Ovary (tissue), 9 donors: Measurements from ENCODE around the gene SPCS3. TPM values are rescaled to one million over a fixed set of nuclear protein-coding genes. Genes with fewer than 3 reads are reported as not detected.

ENCODE experiments used
- DNase-seq, 5 donors: peaks; one replicate each; pipeline ENCODE4 v3.0.0-alpha.2; 2019 to 2020
- H3K27ac ChIP-seq, 2 donors: fragments of 200-600 bp; one replicate each; pipeline versions ENCODE4 v1.5.1 to v1.8.0; 2019 to 2022
- H3K27me3 ChIP-seq: fragments of 200-600 bp; one replicate; pipeline ENCODE4 v1.8.0; 2022
- H3K36me3 ChIP-seq: fragments of 200-600 bp; sonication (generic); one replicate; pipeline ENCODE4 v1.5.1; 2019
- H3K4me1 ChIP-seq: one replicate; pipeline ENCODE4 v1.8.1; 2013; ENCODE audit warnings: mild to moderate bottlenecking, moderate library complexity; ENCODE audit not compliant: insufficient read depth
- H3K4me3 ChIP-seq: fragments of 200-600 bp; sonication (generic); one replicate; pipeline ENCODE4 v1.5.1; 2017
- H3K9me3 ChIP-seq, 2 donors: fragments of 200-600 bp in 1 of 2; sonication (generic) in 1 of 2; one replicate each; pipeline versions ENCODE4 v1.5.1 to v1.8.1; 2013 to 2019; ENCODE audit warnings: mild to moderate bottlenecking in 1 of 2, moderate library complexity in 1 of 2
- EP300 ChIP-seq: sonication (generic); formaldehyde crosslinking; IDR thresholded peaks from one replicate; pipeline ENCODE4 v1.6.1; 2017; ENCODE audit warnings: antibody characterized with exemption
- POLR2A ChIP-seq: fragments of 450-650 bp; IDR thresholded peaks from one replicate; pipeline ENCODE4 v1.6.1; 2017; ENCODE audit warnings: antibody characterized with exemption, mild to moderate bottlenecking, moderate library complexity
- WGBS, 3 donors: extraction: QIAGEN DNeasy Blood & Tissue Kit in 1 of 3; methylation state at CpG; one replicate each; pipeline versions ENCODE4 v1.1.5 to v1.1.7; 2013 to 2017; 5-methylcytosine and 5-hydroxymethylcytosine counted together
- intact Hi-C, 4 donors: fragments of 100-400 bp; cut with DNase I; formaldehyde crosslinking; loops; one replicate each; pipeline versions ENCODE4 v1.11.0 to v1.15.1; 2022 to 2023
- polyA plus RNA-seq, 2 donors: library from polyadenylated mRNA; stranded (reverse); fragments of 200-250 nt in 1 of 2; fragments of 350-450 nt in 1 of 2; fragmentation: Illumina TruSeq in 1 of 2; extraction: RNeasy Lipid Tissue Mini Kit (QIAGEN cat#74804) in 1 of 2; gene quantifications; one replicate each; pipeline ENCODE4 v1.2.3, GENCODE V29; 2013 to 2014
- total RNA-seq, 7 donors: library from RNA; depleted of rRNA in 2 of 7; stranded (reverse); fragments of >200 nt in 2 of 7; fragmentation: NEBNext Ultra II Directional in 3 of 7; extraction: Animal tissue kit (Norgen Biotek cat#: 25700) in 3 of 7; gene quantifications; one replicate each; pipeline versions ENCODE4 v1.1.0 to v1.2.4, GENCODE V29; 2016 to 2023
- TF ChIP-seq, protein P1 (sequence below), 3 donors: fragments of 450-650 bp in 2 of 3; fragments of 200-600 bp in 1 of 3; IDR thresholded peaks; one replicate each; pipeline versions ENCODE4 v1.5.1 to v1.8.0; 2016 to 2022; ENCODE audit warnings: antibody characterized with exemption in 3 of 3, mild to moderate bottlenecking in 1 of 3
- donor health status: DM: no; HTN: no; CAD: no; lungs with moderate emphysema.
- donor health status: DM: no; HTN: no; CAD: no.
- donor health status: Bipolar disorder and iron deficiency.
- donor health status: DM: yes; HTN: yes; CAD: no.
- donor health status: DM: no; HTN: no; CAD: no.
- donor health status: DM: yes; HTN: yes; CAD: no.

The SPCS3 gene
- total and polyA plus RNA-seq, 9 donors = 18.5 to 89.3 (median 57.4) TPM

DNA sequence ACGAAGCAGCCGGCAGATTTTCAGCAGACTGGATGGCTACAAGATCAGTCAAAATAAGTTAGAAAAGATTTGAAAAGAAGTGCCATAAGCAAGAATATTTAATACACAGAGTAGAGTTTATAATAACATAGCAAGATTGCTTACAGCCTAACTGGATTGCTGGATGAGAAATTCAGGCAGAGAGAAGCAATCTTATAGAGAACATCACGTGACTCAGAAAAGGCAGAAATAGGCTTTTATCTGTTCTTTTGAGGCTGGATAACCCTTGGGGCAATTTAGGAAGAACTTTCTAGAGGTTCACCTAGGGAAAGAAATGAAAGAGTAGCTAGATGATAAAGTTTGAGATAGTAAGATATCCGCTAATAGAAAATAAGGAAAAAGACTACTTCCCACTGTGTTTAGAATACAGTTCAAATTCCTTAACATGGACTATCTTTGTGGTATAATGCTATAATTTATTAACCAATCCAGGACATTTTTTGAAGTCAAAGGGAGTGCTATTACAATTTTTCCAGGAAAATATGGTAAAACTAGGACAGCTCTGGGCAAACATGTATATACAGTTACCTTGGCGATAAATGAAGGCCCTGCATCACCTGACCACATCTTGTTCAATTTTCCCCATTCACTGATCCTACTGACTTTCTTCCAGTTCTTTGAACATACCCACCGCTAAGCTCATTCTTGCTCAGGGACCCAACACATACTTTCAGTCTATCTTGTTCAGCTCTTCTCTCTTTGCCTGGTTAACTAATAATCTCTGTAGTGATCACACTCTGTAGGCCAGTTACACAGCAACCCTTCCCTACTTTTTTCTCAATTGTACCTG, 12.7 kb upstream of the SPCS3 start:
- Histone ChIP-seq H3K4me3 (no peak overlapping the region), H3K27ac (no peak overlapping the region), H3K4me1 (no peaks in the 10 kb centered on the region), H3K9me3 (no peaks in the 10 kb centered on the region), H3K27me3 (no peaks in the 10 kb centered on the region), H3K36me3 (no peaks in the 10 kb centered on the region)
- TF ChIP-seq, protein P1, sequence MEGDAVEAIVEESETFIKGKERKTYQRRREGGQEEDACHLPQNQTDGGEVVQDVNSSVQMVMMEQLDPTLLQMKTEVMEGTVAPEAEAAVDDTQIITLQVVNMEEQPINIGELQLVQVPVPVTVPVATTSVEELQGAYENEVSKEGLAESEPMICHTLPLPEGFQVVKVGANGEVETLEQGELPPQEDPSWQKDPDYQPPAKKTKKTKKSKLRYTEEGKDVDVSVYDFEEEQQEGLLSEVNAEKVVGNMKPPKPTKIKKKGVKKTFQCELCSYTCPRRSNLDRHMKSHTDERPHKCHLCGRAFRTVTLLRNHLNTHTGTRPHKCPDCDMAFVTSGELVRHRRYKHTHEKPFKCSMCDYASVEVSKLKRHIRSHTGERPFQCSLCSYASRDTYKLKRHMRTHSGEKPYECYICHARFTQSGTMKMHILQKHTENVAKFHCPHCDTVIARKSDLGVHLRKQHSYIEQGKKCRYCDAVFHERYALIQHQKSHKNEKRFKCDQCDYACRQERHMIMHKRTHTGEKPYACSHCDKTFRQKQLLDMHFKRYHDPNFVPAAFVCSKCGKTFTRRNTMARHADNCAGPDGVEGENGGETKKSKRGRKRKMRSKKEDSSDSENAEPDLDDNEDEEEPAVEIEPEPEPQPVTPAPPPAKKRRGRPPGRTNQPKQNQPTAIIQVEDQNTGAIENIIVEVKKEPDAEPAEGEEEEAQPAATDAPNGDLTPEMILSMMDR (IDR thresholded peaks at IDR 0.05) = no peak
- no peak for TF ChIP-seq EP300
- TF ChIP-seq POLR2A = no peak
- 44 to 60% (median 53%) methylated on average over 6 of the region's 6 CpGs for WGBS, 3 donors
- DNase-seq = no peak
- intact Hi-C loops = no loop called here

- H3K36me3 ChIP-seq = no peaks in the 10 kb centered on the region
- no peaks in the 10 kb centered on the region for H3K27me3 ChIP-seq
- intact Hi-C loops = no loop called here
- TF ChIP-seq POLR2A (no peak), EP300 (no peak)
- TF ChIP-seq, protein P1 (IDR thresholded peaks at IDR 0.05) = no peak
- H3K4me3 ChIP-seq = no peak overlapping the region
- DNase-seq = no peak
- WGBS, 3 donors = 78 to 86% (median 85%) methylated on average over 6 of the region's 6 CpGs
- no peak overlapping the region for H3K27ac ChIP-seq
- no peaks in the 10 kb centered on the region for H3K4me1 ChIP-seq
- no peaks in the 10 kb centered on the region for H3K9me3 ChIP-seq
These were observed 12.2 kb upstream of the SPCS3 start for GRCh38 chr4:176307666-176307930.

GRCh38 chr4:176308441-176308840, 11.3 kb upstream of the SPCS3 start:
- no peak for DNase-seq
- Histone ChIP-seq H3K27me3 (no peaks in the 10 kb centered on the region), H3K9me3 (no peaks in the 10 kb centered on the region), H3K36me3 (no peaks in the 10 kb centered on the region), H3K27ac (no peak overlapping the region), H3K4me3 (no peak overlapping the region), H3K4me1 (no peaks in the 10 kb centered on the region)
- intact Hi-C loops = no loop called here
- WGBS, 3 donors = 91 to 92% (median 91%) methylated on average over 3 of the region's 3 CpGs
- TF ChIP-seq EP300 = no peak
- no peak for TF ChIP-seq POLR2A
- TF ChIP-seq, protein P1 (IDR thresholded peaks at IDR 0.05) = no peak

DNA sequence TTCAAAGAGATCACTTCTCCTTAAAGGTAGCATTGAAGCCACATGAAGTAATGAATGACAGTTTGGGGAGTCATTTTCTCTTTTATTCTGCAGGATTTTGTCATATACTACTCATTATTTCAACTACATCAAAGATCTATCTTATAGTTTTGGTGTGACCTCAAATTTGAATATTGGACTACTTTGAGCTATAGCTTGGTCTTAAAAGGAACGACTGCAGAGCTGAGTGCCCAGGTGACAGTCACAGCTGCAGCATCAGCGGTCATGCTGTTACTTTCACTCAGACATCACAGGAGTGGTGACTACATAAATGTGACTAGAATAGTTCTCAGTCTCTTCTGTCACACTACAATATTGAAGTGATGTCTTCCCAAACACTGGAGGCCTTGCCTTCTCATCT, 10.7 kb upstream of the SPCS3 start:
- no peak for DNase-seq
- no peak overlapping the region for H3K4me3 ChIP-seq
- intact Hi-C loops = no loop called here
- WGBS, 3 donors = 88 to 94% (median 91%) methylated on average over 2 of the region's 2 CpGs
- no peaks in the 10 kb centered on the region for H3K9me3 ChIP-seq
- H3K36me3 ChIP-seq = no peaks in the 10 kb centered on the region
- H3K27me3 ChIP-seq = no peaks in the 10 kb centered on the region
- no peaks in the 10 kb centered on the region for H3K4me1 ChIP-seq
- TF ChIP-seq EP300 (no peak), POLR2A (no peak)
- TF ChIP-seq, protein P1 (IDR thresholded peaks at IDR 0.05) = no peak
- no peak overlapping the region for H3K27ac ChIP-seq
